Neural crest cell (in vitro differentiated cells): Measurements from ENCODE around the gene PRSS57. TPM values are rescaled to one million over a fixed set of nuclear protein-coding genes. Genes with fewer than 3 reads are reported as not detected.
A peak's percentile ranks its signal among the peaks of the same experiment; 100 is the strongest.

Experiments
- DNase-seq: peaks from one replicate; pipeline ENCODE4 v3.0.0; 2021; ENCODE audit warnings: low read depth, mixed read lengths, low spot score
- H3K27ac Mint-ChIP-seq: one replicate; pipeline ENCODE4 v1.8.0; 2021; ENCODE audit warnings: mild to moderate bottlenecking, mixed read lengths; ENCODE audit not compliant: unreplicated experiment
- H3K27me3 Mint-ChIP-seq: 2 replicates; pipeline ENCODE4 v1.8.0; 2021; ENCODE audit warnings: low read depth, mild to moderate bottlenecking, mixed read lengths
- H3K36me3 Mint-ChIP-seq: 2 replicates; pipeline ENCODE4 v1.8.0; 2021; ENCODE audit warnings: low read depth, mild to moderate bottlenecking, mixed read lengths
- H3K4me1 Mint-ChIP-seq: 2 replicates; pipeline ENCODE4 v1.8.0; 2021; ENCODE audit warnings: mixed read lengths
- H3K4me3 Mint-ChIP-seq: one replicate; pipeline ENCODE4 v1.8.0; 2021; ENCODE audit warnings: mild to moderate bottlenecking, mixed read lengths
- H3K9me3 Mint-ChIP-seq: 2 replicates; pipeline ENCODE4 v1.8.0; 2021; ENCODE audit warnings: mixed read lengths
- CTCF ChIP-seq: fragments of 200-600 bp; sonication (generic); conservative IDR thresholded peaks from 2 replicates; pipeline ENCODE4 v1.5.0; 2021; ENCODE audit warnings: antibody characterized with exemption, mild to moderate bottlenecking
- total RNA-seq: library from RNA; stranded (reverse); gene quantifications from 2 replicates; pipeline ENCODE4 v1.2.1, GENCODE V29; 2021

The PRSS57 gene
- total RNA-seq, 1 donor from 2014 or later: not detected

DNA sequence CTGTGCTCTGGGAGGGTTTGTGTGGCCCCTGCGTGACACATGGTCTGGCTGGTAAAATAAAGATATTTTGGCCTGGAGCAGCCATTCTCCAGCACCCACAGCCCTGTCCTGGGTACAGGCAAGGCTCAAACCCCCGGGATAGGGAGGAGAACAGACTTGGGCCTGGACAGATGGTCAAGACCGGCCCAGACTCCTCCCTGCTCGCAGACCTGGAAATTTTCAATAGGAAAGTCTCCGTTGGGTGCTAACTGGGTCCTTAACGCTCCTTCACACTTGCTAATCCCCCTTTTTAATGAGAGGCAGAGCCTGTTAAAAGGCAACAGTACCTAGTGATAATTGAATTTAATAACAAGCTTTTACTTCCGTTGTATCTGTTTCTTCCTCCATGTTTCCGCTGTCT, 16.0 kb upstream of the PRSS57 start:
- Mint-ChIP-seq H3K36me3 (peaks cover 9% of the 10 kb centered on the region), H3K27ac (no peak overlapping the region), H3K4me1 (peaks cover 10% of the 10 kb centered on the region), H3K9me3 (peaks cover 3% of the 10 kb centered on the region), H3K27me3 (no peaks in the 10 kb centered on the region), H3K4me3 (peak overlapping the region; percentile 78)
- DNase-seq: no peak
- no peak for TF ChIP-seq CTCF

- no peaks in the 10 kb centered on the region for H3K27me3 Mint-ChIP-seq
- H3K36me3 Mint-ChIP-seq: peaks cover 7% of the 10 kb centered on the region
- no peak for TF ChIP-seq CTCF
- no peak overlapping the region for H3K27ac Mint-ChIP-seq
- H3K4me3 Mint-ChIP-seq: peak overlapping the region; percentile 78
- no peak for DNase-seq
- peaks cover 3% of the 10 kb centered on the region for H3K9me3 Mint-ChIP-seq
- peaks cover 10% of the 10 kb centered on the region for H3K4me1 Mint-ChIP-seq
These were observed 15.5 kb upstream of the PRSS57 start for GRCh38 chr19:710767-711166.

- Mint-ChIP-seq H3K4me1 (peaks cover 10% of the 10 kb centered on the region), H3K27me3 (peaks cover 3% of the 10 kb centered on the region), H3K9me3 (no peaks in the 10 kb centered on the region), H3K36me3 (no peaks in the 10 kb centered on the region), H3K27ac (no peak overlapping the region), H3K4me3 (no peak overlapping the region)
- no peak for TF ChIP-seq CTCF
- DNase-seq: no peak
These were observed 14.8 kb upstream of the PRSS57 start for GRCh38 chr19:709965-710571.

DNA sequence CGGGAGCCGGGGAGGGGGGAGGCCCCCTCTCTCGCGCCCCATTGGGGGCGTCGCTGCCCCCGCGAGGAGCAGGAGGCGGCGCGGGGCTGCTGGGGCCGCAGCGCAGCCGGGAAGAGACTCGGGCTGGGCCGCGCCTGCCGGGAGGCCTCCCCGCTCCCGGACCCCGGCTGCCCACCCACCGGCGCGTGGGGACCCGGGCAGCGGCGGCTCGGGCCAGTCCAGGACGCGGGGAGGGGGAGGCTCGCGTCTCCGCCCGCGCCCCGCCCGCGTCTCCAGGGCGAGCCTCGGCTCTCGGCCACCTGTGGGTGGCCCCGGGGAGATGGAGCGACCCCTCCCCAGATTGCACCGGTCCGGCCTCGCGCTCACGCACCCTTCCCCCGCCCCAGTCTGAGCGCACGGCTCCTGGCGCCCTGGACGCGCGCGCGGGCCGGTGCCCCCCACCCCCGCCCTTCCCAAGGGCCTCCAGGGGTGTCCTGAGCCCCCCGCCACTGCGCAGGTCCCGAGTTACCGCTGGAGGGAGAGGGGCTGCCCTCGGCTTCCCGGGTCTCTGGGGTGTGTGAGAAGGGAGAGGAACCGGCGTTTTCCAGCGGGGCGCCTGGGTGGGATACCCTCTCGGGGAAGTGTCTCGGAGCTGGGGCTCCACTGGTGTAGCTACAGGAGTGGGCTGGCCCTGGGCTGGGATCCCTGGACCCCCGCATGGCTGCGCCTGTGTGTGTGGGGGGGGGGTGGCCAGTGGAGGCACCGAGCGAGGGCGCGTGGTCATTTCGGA, 14.1 kb upstream of the PRSS57 start:
- H3K36me3 Mint-ChIP-seq: no peaks in the 10 kb centered on the region
- TF ChIP-seq CTCF: no peak
- H3K4me1 Mint-ChIP-seq: peaks cover 10% of the 10 kb centered on the region
- H3K27ac Mint-ChIP-seq: no peak overlapping the region
- H3K4me3 Mint-ChIP-seq: peak overlapping the region; percentile 66
- DNase-seq: no peak
- H3K9me3 Mint-ChIP-seq: no peaks in the 10 kb centered on the region
- peaks cover 3% of the 10 kb centered on the region for H3K27me3 Mint-ChIP-seq

- Mint-ChIP-seq H3K27ac (no peak within 1 kb of the TSS), H3K9me3 (no peaks in the 10 kb centered on the region), H3K4me1 (peaks cover 10% of the 10 kb centered on the region), H3K27me3 (peaks cover 5% of the 10 kb centered on the region), H3K4me3 (peak within 1 kb of the TSS; percentile 73), H3K36me3 (no peaks in the 10 kb centered on the region)
- peak; percentile 47 for DNase-seq
- TF ChIP-seq CTCF: peak; percentile 37
These were observed 13.2 kb upstream of the PRSS57 start, which contains the start of gene PALM for GRCh38 chr19:708154-709143. PALM (plus strand) TSS chr19:708935; CDS start chr19:709147, 212 bp downstream.
